ENCODE results near the gene MMP24OS.

GRCh38 chr20:35269055-35269781 lies 8.7 kb downstream of the MMP24OS start:
- TF ChIP-seq POLR2A (IDR thresholded peaks at IDR 0.05) (no peak), POLR2AphosphoS5 (IDR thresholded peaks at IDR 0.05) (no peak), CTCF (IDR thresholded peaks at IDR 0.05) (peak; percentile 22 to 73)
